ENCODE measurements around the gene GRID2. TPM values are rescaled to one million over a fixed set of nuclear protein-coding genes. Genes with fewer than 3 reads are reported as not detected.
A peak's percentile ranks its signal among the peaks of the same experiment; 100 is the strongest.

Gene GRID2
- total RNA-seq, 1 experiment from 2014 or later: not detected

GRCh38 chr4:92969650-92970379 lies 666.0 kb downstream of the GRID2 start:
- in situ Hi-C loops (cut with HindIII; ENCODE audit: low pct_unique_long_range_greater_than_20kb, low sequenced_read_pairs): no loop called here
- peak; percentile 64 for DNase-seq (ENCODE audit: low read depth)

- in situ Hi-C loops (cut with HindIII; ENCODE audit: low pct_unique_long_range_greater_than_20kb, low sequenced_read_pairs): no loop called here
- no peak for DNase-seq (ENCODE audit: low read depth)
These were observed 667.2 kb downstream of the GRID2 start for GRCh38 chr4:92970996-92971395.

GRCh38 chr4:92988301-92988700 lies 684.5 kb downstream of the GRID2 start:
- in situ Hi-C loops (cut with HindIII; ENCODE audit: low pct_unique_long_range_greater_than_20kb, low sequenced_read_pairs): no loop called here
- DNase-seq (ENCODE audit: low read depth): no peak

GRCh38 chr4:92992758-92993157 lies 689.0 kb downstream of the GRID2 start:
- DNase-seq (ENCODE audit: low read depth): no peak
- in situ Hi-C loops (cut with HindIII; ENCODE audit: low pct_unique_long_range_greater_than_20kb, low sequenced_read_pairs): no loop called here

- in situ Hi-C loops (cut with HindIII; ENCODE audit: low pct_unique_long_range_greater_than_20kb, low sequenced_read_pairs): no loop called here
- no peak for DNase-seq (ENCODE audit: low read depth)
These were observed 691.0 kb downstream of the GRID2 start for GRCh38 chr4:92994727-92995126.

GRCh38 chr4:92996533-92996932 lies 692.8 kb downstream of the GRID2 start:
- no peak for DNase-seq (ENCODE audit: low read depth)
- in situ Hi-C loops (cut with HindIII; ENCODE audit: low pct_unique_long_range_greater_than_20kb, low sequenced_read_pairs): no loop called here

- no peak for DNase-seq (ENCODE audit: low read depth)
- in situ Hi-C loops (cut with HindIII; ENCODE audit: low pct_unique_long_range_greater_than_20kb, low sequenced_read_pairs): no loop called here
These were observed 697.1 kb downstream of the GRID2 start for GRCh38 chr4:93000910-93001309.

GRCh38 chr4:93002240-93002639 lies 698.5 kb downstream of the GRID2 start:
- DNase-seq (ENCODE audit: low read depth): no peak
- in situ Hi-C loops (cut with HindIII; ENCODE audit: low pct_unique_long_range_greater_than_20kb, low sequenced_read_pairs): no loop called here

- in situ Hi-C loops (cut with HindIII; ENCODE audit: low pct_unique_long_range_greater_than_20kb, low sequenced_read_pairs): no loop called here
These were observed 712.6 kb downstream of the GRID2 start for GRCh38 chr4:93016350-93016749.

GRCh38 chr4:93018243-93018642 lies 714.5 kb downstream of the GRID2 start:
- DNase-seq (ENCODE audit: low read depth): peak; percentile 60
- in situ Hi-C loops (cut with HindIII; ENCODE audit: low pct_unique_long_range_greater_than_20kb, low sequenced_read_pairs): no loop called here

More at GRCh38 chr4:93016350-93016749, 712.6 kb downstream of the GRID2 start:
- no peak for DNase-seq (ENCODE audit: low read depth)

GRCh38 chr4:93018806-93019205 lies 715.0 kb downstream of the GRID2 start:
- in situ Hi-C loops (cut with HindIII; ENCODE audit: low pct_unique_long_range_greater_than_20kb, low sequenced_read_pairs): no loop called here
- no peak for DNase-seq (ENCODE audit: low read depth)

GRCh38 chr4:93029769-93030168 lies 726.0 kb downstream of the GRID2 start:
- DNase-seq (ENCODE audit: low read depth): no peak
- in situ Hi-C loops (cut with HindIII; ENCODE audit: low pct_unique_long_range_greater_than_20kb, low sequenced_read_pairs): no loop called here

GRCh38 chr4:93030670-93031069 lies 726.9 kb downstream of the GRID2 start:
- in situ Hi-C loops (cut with HindIII; ENCODE audit: low pct_unique_long_range_greater_than_20kb, low sequenced_read_pairs): no loop called here
- DNase-seq (ENCODE audit: low read depth): no peak

GRCh38 chr4:93031431-93032098 lies 727.8 kb downstream of the GRID2 start:
- in situ Hi-C loops (cut with HindIII; ENCODE audit: low pct_unique_long_range_greater_than_20kb, low sequenced_read_pairs): no loop called here
- peak; percentile 74 for DNase-seq (ENCODE audit: low read depth)

- in situ Hi-C loops (cut with HindIII; ENCODE audit: low pct_unique_long_range_greater_than_20kb, low sequenced_read_pairs): no loop called here
- no peak for DNase-seq (ENCODE audit: low read depth)
These were observed 739.0 kb downstream of the GRID2 start for GRCh38 chr4:93042746-93043145.

- no peak for DNase-seq (ENCODE audit: low read depth)
- in situ Hi-C loops (cut with HindIII; ENCODE audit: low pct_unique_long_range_greater_than_20kb, low sequenced_read_pairs): no loop called here
These were observed 749.4 kb downstream of the GRID2 start for GRCh38 chr4:93053140-93053539.

- in situ Hi-C loops (cut with HindIII; ENCODE audit: low pct_unique_long_range_greater_than_20kb, low sequenced_read_pairs): no loop called here
- DNase-seq (ENCODE audit: low read depth): no peak
These were observed 758.1 kb downstream of the GRID2 start for GRCh38 chr4:93061826-93062225.

GRCh38 chr4:93063325-93063724 lies 759.6 kb downstream of the GRID2 start:
- in situ Hi-C loops (cut with HindIII; ENCODE audit: low pct_unique_long_range_greater_than_20kb, low sequenced_read_pairs): no loop called here

GRCh38 chr4:93065790-93066189 lies 762.0 kb downstream of the GRID2 start:
- DNase-seq (ENCODE audit: low read depth): no peak
- in situ Hi-C loops (cut with HindIII; ENCODE audit: low pct_unique_long_range_greater_than_20kb, low sequenced_read_pairs): no loop called here

More at GRCh38 chr4:93063325-93063724, 759.6 kb downstream of the GRID2 start:
- DNase-seq (ENCODE audit: low read depth): no peak

GRCh38 chr4:93066749-93067148 lies 763.0 kb downstream of the GRID2 start:
- DNase-seq (ENCODE audit: low read depth): no peak
- in situ Hi-C loops (cut with HindIII; ENCODE audit: low pct_unique_long_range_greater_than_20kb, low sequenced_read_pairs): no loop called here

Data from Caki2 (cell line).